ENCODE data around the gene HOXA3.

DNA sequence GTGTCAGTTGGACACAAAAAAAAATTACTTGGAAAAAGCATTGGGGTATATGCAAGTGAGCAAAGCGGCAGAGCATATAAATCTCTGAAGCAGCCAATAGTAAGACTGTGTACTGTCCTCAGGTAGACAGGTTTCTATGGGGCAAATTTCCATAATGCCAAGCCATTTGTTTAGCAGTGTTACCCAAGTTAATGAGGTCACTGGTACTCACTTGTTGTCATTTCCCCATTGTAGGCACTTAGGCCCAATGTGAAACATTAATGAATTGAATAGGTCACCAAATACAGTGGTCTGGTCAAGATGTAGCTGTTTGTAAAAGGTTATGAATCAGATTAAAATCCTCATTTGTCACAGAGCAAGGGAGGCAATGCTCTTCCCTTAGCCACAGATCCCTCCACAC lies 84.1 kb downstream of the HOXA3 start:
- TF ChIP-seq ZKSCAN8 (CRISPR knock-in tag; IDR thresholded peaks at IDR 0.05; ENCODE audit: borderline replicate concordance), result no peak
- no peak for TF ChIP-seq ZNF256 (CRISPR knock-in tag; conservative IDR thresholded peaks at IDR 0.05)
- TF ChIP-seq, protein P1, sequence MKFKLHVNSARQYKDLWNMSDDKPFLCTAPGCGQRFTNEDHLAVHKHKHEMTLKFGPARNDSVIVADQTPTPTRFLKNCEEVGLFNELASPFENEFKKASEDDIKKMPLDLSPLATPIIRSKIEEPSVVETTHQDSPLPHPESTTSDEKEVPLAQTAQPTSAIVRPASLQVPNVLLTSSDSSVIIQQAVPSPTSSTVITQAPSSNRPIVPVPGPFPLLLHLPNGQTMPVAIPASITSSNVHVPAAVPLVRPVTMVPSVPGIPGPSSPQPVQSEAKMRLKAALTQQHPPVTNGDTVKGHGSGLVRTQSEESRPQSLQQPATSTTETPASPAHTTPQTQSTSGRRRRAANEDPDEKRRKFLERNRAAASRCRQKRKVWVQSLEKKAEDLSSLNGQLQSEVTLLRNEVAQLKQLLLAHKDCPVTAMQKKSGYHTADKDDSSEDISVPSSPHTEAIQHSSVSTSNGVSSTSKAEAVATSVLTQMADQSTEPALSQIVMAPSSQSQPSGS (CRISPR knock-in tag; IDR thresholded peaks at IDR 0.05), result no peak
- TF ChIP-seq, protein P2, sequence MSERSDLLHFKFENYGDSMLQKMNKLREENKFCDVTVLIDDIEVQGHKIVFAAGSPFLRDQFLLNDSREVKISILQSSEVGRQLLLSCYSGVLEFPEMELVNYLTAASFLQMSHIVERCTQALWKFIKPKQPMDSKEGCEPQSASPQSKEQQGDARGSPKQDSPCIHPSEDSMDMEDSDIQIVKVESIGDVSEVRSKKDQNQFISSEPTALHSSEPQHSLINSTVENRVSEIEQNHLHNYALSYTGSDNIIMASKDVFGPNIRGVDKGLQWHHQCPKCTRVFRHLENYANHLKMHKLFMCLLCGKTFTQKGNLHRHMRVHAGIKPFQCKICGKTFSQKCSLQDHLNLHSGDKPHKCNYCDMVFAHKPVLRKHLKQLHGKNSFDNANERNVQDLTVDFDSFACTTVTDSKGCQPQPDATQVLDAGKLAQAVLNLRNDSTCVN (CRISPR knock-in tag; IDR thresholded peaks at IDR 0.05; ENCODE audit: borderline replicate concordance), result no peak
- TF ChIP-seq CREM (IDR thresholded peaks at IDR 0.05), result no peak
- TF ChIP-seq CREM (CRISPR knock-in tag; IDR thresholded peaks at IDR 0.05), result no peak
- no peak for TF ChIP-seq ZC3H4 (CRISPR knock-in tag; IDR thresholded peaks at IDR 0.05; ENCODE audit: borderline replicate concordance)
- no peak for TF ChIP-seq NCOA2 (CRISPR knock-in tag; IDR thresholded peaks at IDR 0.05)
- TF ChIP-seq RBM22 (optimal IDR thresholded peaks at IDR 0.05; ENCODE audit: low read length), result no peak

Data from HepG2 (cell line).